CD4-positive, CD25-positive, alpha-beta regulatory T cell (primary cell): ENCODE data around the gene PHACTR2. TPM values are rescaled to one million over a fixed set of nuclear protein-coding genes. Genes with fewer than 3 reads are reported as not detected.

Experiments
- ATAC-seq, 2 donors: fragments of 150-1000 bp; cut with Tn5 transposase; one replicate each; pipeline ENCODE4 v1.10.0; 2021; ENCODE audit warnings: low read depth in 2 of 2, moderate number of reproducible peaks in 2 of 2, moderate library complexity in 1 of 2
- DNase-seq, 3 donors: peaks; one replicate each; pipeline versions ENCODE4 v3.0.0 to v3.0.0-alpha.2; 2012 to 2022; ENCODE audit warnings: mixed read lengths in 1 of 3
- H3K27ac ChIP-seq: one replicate; pipeline ENCODE4 v1.7.0; 2013; ENCODE audit warnings: mild to moderate bottlenecking, low read length; ENCODE audit not compliant: insufficient read depth, poor library complexity, severe bottlenecking
- H3K27me3 ChIP-seq: one replicate; pipeline ENCODE4 v1.7.0; 2013; ENCODE audit warnings: low read length; ENCODE audit not compliant: control insufficient read depth, insufficient read depth
- H3K36me3 ChIP-seq: one replicate; pipeline ENCODE4 v1.7.0; 2013; ENCODE audit warnings: mild to moderate bottlenecking, low read length, moderate library complexity; ENCODE audit not compliant: control insufficient read depth, insufficient read depth
- H3K4me1 ChIP-seq: 2 replicates; pipeline ENCODE4 v1.7.0; 2013; ENCODE audit warnings: mild to moderate bottlenecking, low read length; ENCODE audit not compliant: insufficient read depth, control insufficient read depth, poor library complexity, severe bottlenecking
- H3K4me3 ChIP-seq: one replicate; pipeline ENCODE4 v1.7.0; 2013; ENCODE audit warnings: low read depth, mild to moderate bottlenecking, low read length, moderate library complexity
- H3K9me3 ChIP-seq, 2 experiments: 1 replicate in 1 of 2; 2 replicates in 1 of 2; pipeline ENCODE4 v1.7.0; 2013; ENCODE audit warnings: low read length in 2 of 2, mild to moderate bottlenecking in 1 of 2, moderate library complexity in 1 of 2; ENCODE audit not compliant: control insufficient read depth in 2 of 2
- H3K27ac Mint-ChIP-seq, 3 donors: one replicate each; pipeline ENCODE4 v1.8.0; 2020 to 2022; ENCODE audit warnings: mild to moderate bottlenecking in 3 of 3, mixed read lengths in 3 of 3, moderate library complexity in 2 of 3
- H3K27me3 Mint-ChIP-seq: one replicate; pipeline ENCODE4 v1.8.0; 2022; ENCODE audit warnings: mild to moderate bottlenecking, mixed read lengths
- H3K36me3 Mint-ChIP-seq: one replicate; pipeline ENCODE4 v1.8.0; 2020; ENCODE audit warnings: mixed read lengths
- H3K4me1 Mint-ChIP-seq, 4 donors: one replicate each; pipeline ENCODE4 v1.8.0; 2020 to 2022; ENCODE audit warnings: mixed read lengths in 4 of 4, mild to moderate bottlenecking in 1 of 4
- H3K4me3 Mint-ChIP-seq, 4 donors: one replicate each; pipeline ENCODE4 v1.8.0; 2020 to 2022; ENCODE audit warnings: mild to moderate bottlenecking in 4 of 4, mixed read lengths in 4 of 4, moderate library complexity in 3 of 4
- H3K9me3 Mint-ChIP-seq, 7 donors: one replicate each; pipeline ENCODE4 v1.8.0; 2020 to 2022; ENCODE audit warnings: mixed read lengths in 7 of 7, mild to moderate bottlenecking in 3 of 7, moderate library complexity in 2 of 7
- polyA plus RNA-seq, 4 donors: library from polyadenylated mRNA; unstranded; fragments of 300-500 nt; fragmentation: Illumina TruSeq; gene quantifications; one replicate each; pipeline ENCODE4 v1.2.3, GENCODE V29; 2021
- total RNA-seq: library from RNA; stranded (reverse); gene quantifications from one replicate; pipeline ENCODE4 v1.2.3, GENCODE V29; 2022

Gene PHACTR2
- total and polyA plus RNA-seq, 5 donors from 2014 or later, result 16.1 to 70.2 (median 29.8) TPM

DNA sequence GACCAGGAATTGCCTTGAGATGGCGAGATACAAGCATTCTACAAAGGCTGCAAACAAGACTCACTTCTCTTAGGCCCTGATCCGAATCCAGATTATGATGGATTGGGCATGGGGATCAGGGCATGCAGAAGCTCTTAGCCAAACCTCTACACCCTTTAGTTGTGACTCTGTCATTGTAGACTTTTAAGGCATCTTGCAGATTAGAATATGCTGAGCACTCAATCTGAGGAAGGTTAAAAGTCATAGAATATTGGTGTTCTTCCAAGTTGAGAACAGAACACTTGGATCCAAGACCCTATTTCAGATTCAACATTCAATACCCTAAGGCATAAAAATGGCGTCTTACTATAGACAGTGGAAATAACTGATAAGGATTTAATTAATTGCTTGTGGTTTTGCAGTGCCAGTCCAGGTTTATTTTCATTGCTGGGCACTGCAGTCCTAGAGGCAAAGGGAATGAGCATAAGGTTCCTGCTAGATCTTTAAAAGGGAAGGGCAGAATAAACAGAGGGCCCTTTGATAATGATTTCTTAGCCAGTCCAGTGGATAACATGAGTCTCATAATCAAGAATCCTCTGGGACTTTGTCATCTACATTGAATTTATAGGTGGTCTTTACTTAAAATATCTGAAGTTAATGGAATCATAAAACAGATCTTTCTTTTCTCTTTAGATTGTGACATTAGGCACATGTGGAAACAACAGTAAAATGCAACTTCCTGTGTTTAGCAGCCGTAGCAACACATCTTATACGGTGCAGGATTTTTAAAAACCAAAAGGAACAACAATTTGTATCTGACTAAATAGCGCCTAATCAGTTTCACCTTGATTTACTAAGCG lies 17.6 kb downstream of the PHACTR2 start:
- Mint-ChIP-seq H3K4me1 (peaks cover 44 to 73% (median 60%) of the 10 kb centered on the region in 4 donors), H3K27ac (peak overlapping the region in 1 of 3 donors; percentile 46), H3K9me3 (no peaks in the 10 kb centered on the region), H3K36me3 (peaks cover 16% of the 10 kb centered on the region), H3K27me3 (no peaks in the 10 kb centered on the region), H3K4me3 (peak overlapping the region in 2 of 4 donors; percentile 25 to 53)
- Histone ChIP-seq H3K9me3 (no peaks in the 10 kb centered on the region), H3K4me1 (peaks cover 9% of the 10 kb centered on the region), H3K4me3 (peak overlapping the region; percentile 33), H3K36me3 (no peaks in the 10 kb centered on the region), H3K27ac (no peak overlapping the region), H3K27me3 (no peaks in the 10 kb centered on the region)
- ATAC-seq (no peak), DNase-seq (no peak)

- H3K27ac Mint-ChIP-seq, result no peak overlapping the region
- H3K27me3 ChIP-seq, result no peaks in the 10 kb centered on the region
- no peak for DNase-seq
- peaks cover 11% of the 10 kb centered on the region for H3K36me3 Mint-ChIP-seq
- no peak overlapping the region for H3K27ac ChIP-seq
- no peaks in the 10 kb centered on the region for H3K9me3 Mint-ChIP-seq
- no peaks in the 10 kb centered on the region for H3K36me3 ChIP-seq
- H3K4me3 ChIP-seq, result peak overlapping the region; percentile 33
- ATAC-seq, result no peak
- no peaks in the 10 kb centered on the region for H3K27me3 Mint-ChIP-seq
- H3K4me1 ChIP-seq, result peaks cover 9% of the 10 kb centered on the region
- no peaks in the 10 kb centered on the region for H3K9me3 ChIP-seq
- peaks cover 46 to 71% (median 55%) of the 10 kb centered on the region in 4 donors for H3K4me1 Mint-ChIP-seq
- H3K4me3 Mint-ChIP-seq, result peak overlapping the region in 1 of 4 donors; percentile 53
Observed at GRCh38 chr6:143695969-143696663, 18.4 kb downstream of the PHACTR2 start.

GRCh38 chr6:143696664-143697000 lies 18.9 kb downstream of the PHACTR2 start:
- peaks cover 11% of the 10 kb centered on the region for H3K36me3 Mint-ChIP-seq
- no peaks in the 10 kb centered on the region for H3K9me3 Mint-ChIP-seq
- H3K27ac Mint-ChIP-seq, result no peak overlapping the region
- Histone ChIP-seq H3K4me3 (no peak overlapping the region), H3K27me3 (no peaks in the 10 kb centered on the region), H3K36me3 (no peaks in the 10 kb centered on the region), H3K27ac (no peak overlapping the region), H3K9me3 (no peaks in the 10 kb centered on the region), H3K4me1 (peaks cover 9% of the 10 kb centered on the region)
- DNase-seq (no peak), ATAC-seq (no peak)
- peaks cover 43 to 72% (median 52%) of the 10 kb centered on the region in 4 donors for H3K4me1 Mint-ChIP-seq
- no peak overlapping the region for H3K4me3 Mint-ChIP-seq
- no peaks in the 10 kb centered on the region for H3K27me3 Mint-ChIP-seq

DNA sequence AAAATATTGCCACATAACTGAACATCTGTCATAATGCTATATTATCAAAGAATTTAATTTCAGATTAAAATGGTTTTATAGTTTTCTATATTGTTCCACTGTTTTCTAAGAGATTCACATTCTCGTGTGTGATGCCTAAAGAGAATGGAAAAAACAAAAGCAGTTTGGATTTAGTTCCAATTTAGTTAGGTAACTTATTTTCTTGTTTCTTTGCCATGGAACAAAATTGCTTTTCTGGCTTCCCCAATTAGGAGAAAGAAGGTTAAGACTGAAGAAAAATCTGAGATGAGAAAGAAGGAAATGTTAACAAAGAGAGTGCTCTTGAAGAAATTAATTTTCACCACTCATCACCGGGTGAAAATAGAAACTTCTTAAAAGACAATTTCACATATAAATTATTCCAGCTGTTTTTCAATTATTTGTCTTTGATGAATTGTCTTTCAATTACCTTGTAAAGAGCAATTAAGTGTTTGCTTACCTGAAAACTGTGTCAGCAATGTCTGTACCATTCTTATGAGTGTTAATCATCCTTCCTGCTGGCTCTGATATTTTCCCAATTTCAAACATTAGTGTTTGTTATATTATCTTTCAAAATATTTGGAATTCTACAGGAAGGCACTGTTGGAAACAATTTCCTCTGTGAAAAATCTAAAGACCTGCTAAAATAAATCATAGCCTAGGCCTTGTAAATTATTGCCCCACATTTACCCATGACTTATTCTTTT lies 19.5 kb downstream of the PHACTR2 start:
- H3K36me3 Mint-ChIP-seq, result peaks cover 11% of the 10 kb centered on the region
- no peaks in the 10 kb centered on the region for H3K27me3 Mint-ChIP-seq
- H3K4me3 Mint-ChIP-seq, result no peak overlapping the region
- H3K4me1 Mint-ChIP-seq, result peaks cover 43 to 71% (median 51%) of the 10 kb centered on the region in 4 donors
- ATAC-seq (no peak), DNase-seq (no peak)
- H3K4me3 ChIP-seq, result no peak overlapping the region
- no peak overlapping the region for H3K27ac Mint-ChIP-seq
- H3K36me3 ChIP-seq, result no peaks in the 10 kb centered on the region
- H3K9me3 Mint-ChIP-seq, result no peaks in the 10 kb centered on the region
- H3K9me3 ChIP-seq, result no peaks in the 10 kb centered on the region
- no peaks in the 10 kb centered on the region for H3K27me3 ChIP-seq
- no peak overlapping the region for H3K27ac ChIP-seq
- H3K4me1 ChIP-seq, result peaks cover 9% of the 10 kb centered on the region

- no peak overlapping the region for H3K4me3 Mint-ChIP-seq
- Histone ChIP-seq H3K4me1 (peaks cover 9% of the 10 kb centered on the region), H3K27ac (no peak overlapping the region), H3K4me3 (no peak overlapping the region), H3K27me3 (no peaks in the 10 kb centered on the region), H3K9me3 (no peaks in the 10 kb centered on the region), H3K36me3 (no peaks in the 10 kb centered on the region)
- H3K4me1 Mint-ChIP-seq, result peaks cover 41 to 67% (median 51%) of the 10 kb centered on the region in 4 donors
- peak overlapping the region in 1 of 3 donors; percentile 14 for H3K27ac Mint-ChIP-seq
- no peaks in the 10 kb centered on the region for H3K27me3 Mint-ChIP-seq
- H3K36me3 Mint-ChIP-seq, result peaks cover 11% of the 10 kb centered on the region
- ATAC-seq (no peak), DNase-seq (no peak)
- H3K9me3 Mint-ChIP-seq, result no peaks in the 10 kb centered on the region
Observed at GRCh38 chr6:143698329-143698728, 20.6 kb downstream of the PHACTR2 start.

DNA sequence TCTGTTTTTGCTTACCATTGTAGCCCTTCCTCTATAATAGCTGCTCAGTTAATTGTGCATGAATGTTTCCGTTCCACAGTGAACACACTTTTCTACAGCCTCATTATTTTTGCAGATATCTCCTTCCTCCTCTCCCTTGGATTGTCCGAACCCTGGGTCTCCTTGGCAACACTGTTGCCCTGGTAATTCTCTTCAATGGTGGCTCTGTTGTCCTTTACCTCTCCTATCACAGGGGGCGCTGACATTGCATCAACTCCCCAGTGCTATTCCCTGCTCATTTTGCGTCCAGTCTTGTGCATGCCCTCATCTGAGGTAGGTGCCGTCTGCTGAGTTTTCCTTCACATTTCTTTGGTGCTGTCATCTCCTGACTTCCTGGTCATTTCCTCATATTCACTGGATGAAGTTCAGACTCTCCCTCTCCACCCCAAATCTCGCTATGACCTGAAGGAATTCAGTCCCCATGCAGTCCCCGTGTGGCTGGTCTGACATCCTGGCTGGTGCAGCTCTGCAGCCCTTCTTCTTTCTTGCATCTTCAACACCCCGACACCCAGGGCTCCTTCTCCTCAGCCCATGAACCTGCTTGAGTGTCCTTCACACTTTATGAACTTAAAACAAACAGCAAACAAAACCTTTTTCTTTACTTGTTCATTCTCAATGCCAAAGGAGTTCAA lies 21.1 kb downstream of the PHACTR2 start:
- peak overlapping the region in 1 of 3 donors; percentile 43 for H3K27ac Mint-ChIP-seq

DNA sequence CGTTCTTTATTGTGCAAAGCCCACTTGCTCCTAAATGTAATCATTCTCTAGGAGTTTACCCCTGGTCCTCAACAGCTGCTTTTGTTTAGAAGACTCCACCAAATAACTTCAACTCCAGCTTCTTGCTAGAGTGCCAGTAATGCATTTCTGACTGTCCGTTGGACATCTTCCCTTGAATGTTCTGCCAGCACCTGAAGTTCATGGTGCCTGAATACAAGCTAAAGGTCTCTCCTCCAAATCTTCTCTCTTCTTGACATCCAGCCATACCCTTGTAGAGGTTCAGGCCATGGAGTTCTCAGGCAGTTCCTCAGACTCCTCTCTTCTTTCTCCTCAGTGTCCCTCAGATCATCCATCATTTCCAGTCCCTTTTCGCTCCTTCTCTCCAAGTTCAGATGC lies 21.7 kb downstream of the PHACTR2 start:
- Mint-ChIP-seq H3K4me1 (peaks cover 30 to 58% (median 50%) of the 10 kb centered on the region in 4 donors), H3K9me3 (no peaks in the 10 kb centered on the region), H3K27me3 (no peaks in the 10 kb centered on the region), H3K36me3 (peaks cover 11% of the 10 kb centered on the region), H3K4me3 (no peak overlapping the region), H3K27ac (peak overlapping the region; percentile 3 to 43 (median 37))
- H3K9me3 ChIP-seq, result no peaks in the 10 kb centered on the region
- H3K4me1 ChIP-seq, result peaks cover 9% of the 10 kb centered on the region
- no peaks in the 10 kb centered on the region for H3K27me3 ChIP-seq
- DNase-seq (no peak), ATAC-seq (no peak)
- H3K36me3 ChIP-seq, result no peaks in the 10 kb centered on the region
- no peak overlapping the region for H3K27ac ChIP-seq
- no peak overlapping the region for H3K4me3 ChIP-seq

More for the DNA sequence above, 21.1 kb downstream of the PHACTR2 start:
- Histone ChIP-seq H3K4me1 (peaks cover 9% of the 10 kb centered on the region), H3K4me3 (no peak overlapping the region), H3K27ac (no peak overlapping the region), H3K27me3 (no peaks in the 10 kb centered on the region), H3K9me3 (no peaks in the 10 kb centered on the region), H3K36me3 (no peaks in the 10 kb centered on the region)
- ATAC-seq, result no peak
- peak overlapping the region in 1 of 4 donors; percentile 25 for H3K4me3 Mint-ChIP-seq
- H3K27me3 Mint-ChIP-seq, result no peaks in the 10 kb centered on the region
- H3K9me3 Mint-ChIP-seq, result no peaks in the 10 kb centered on the region
- DNase-seq, result no peak
- peaks cover 11% of the 10 kb centered on the region for H3K36me3 Mint-ChIP-seq
- H3K4me1 Mint-ChIP-seq, result peaks cover 35 to 63% (median 51%) of the 10 kb centered on the region in 4 donors
